Ishikawa (cell line): ENCODE data around the gene HRNR.

ENCODE experiments used
- CEBPB ChIP-seq: IDR thresholded peaks from 2 replicates; pipeline ENCODE4 v1.6.1; 2012
- CREB1 ChIP-seq: IDR thresholded peaks from 2 replicates; pipeline ENCODE4 v1.6.1; 2012; ENCODE audit warnings: low read depth
- EGR1 ChIP-seq: IDR thresholded peaks from 2 replicates; pipeline ENCODE4 v1.6.1; 2012
- EP300 ChIP-seq: IDR thresholded peaks from 2 replicates; pipeline ENCODE4 v1.6.1; 2012; ENCODE audit warnings: borderline replicate concordance
- FOXM1 ChIP-seq: IDR thresholded peaks from 2 replicates; pipeline ENCODE4 v1.6.1; 2012; ENCODE audit warnings: low read depth, borderline replicate concordance
- MAX ChIP-seq: IDR thresholded peaks from 2 replicates; pipeline ENCODE4 v1.6.1; 2012
- NFIC ChIP-seq: IDR thresholded peaks from 2 replicates; pipeline ENCODE4 v1.6.1; 2012
- RAD21 ChIP-seq: IDR thresholded peaks from 2 replicates; pipeline ENCODE4 v1.6.1; 2012; ENCODE audit warnings: low read depth
- REST ChIP-seq: IDR thresholded peaks from 2 replicates; pipeline ENCODE4 v1.6.1; 2012; ENCODE audit warnings: low read depth, mild to moderate bottlenecking
- TAF1 ChIP-seq: IDR thresholded peaks from 2 replicates; pipeline ENCODE4 v1.6.1; 2012; ENCODE audit warnings: low read depth, mild to moderate bottlenecking
- TCF12 ChIP-seq: IDR thresholded peaks from 2 replicates; pipeline ENCODE4 v1.6.1; 2012; ENCODE audit warnings: low read depth
- TEAD4 ChIP-seq: IDR thresholded peaks from 2 replicates; pipeline ENCODE4 v1.6.1; 2012
- USF1 ChIP-seq: IDR thresholded peaks from 2 replicates; pipeline ENCODE4 v1.6.1; 2012
- YY1 ChIP-seq: IDR thresholded peaks from 2 replicates; pipeline ENCODE4 v1.6.1; 2012; ENCODE audit warnings: low read depth
- ZBTB7A ChIP-seq: IDR thresholded peaks from 2 replicates; pipeline ENCODE4 v1.6.1; 2012; ENCODE audit warnings: low read depth

HRNR gene

GRCh38 chr1:152165286-152166077 lies 58.5 kb downstream of the HRNR start:
- TF ChIP-seq YY1 (no peak), RAD21 (no peak), REST (no peak), NFIC (no peak), USF1 (no peak), TCF12 (no peak), TEAD4 (no peak), CREB1 (no peak), TAF1 (no peak), CEBPB (no peak), FOXM1 (no peak), MAX (no peak), EGR1 (no peak)

- TF ChIP-seq FOXM1 (no peak), CREB1 (no peak), TCF12 (no peak), EP300 (no peak), NFIC (no peak), REST (no peak), RAD21 (no peak), ZBTB7A (no peak)
Observed at GRCh38 chr1:152164517-152165136, 59.4 kb downstream of the HRNR start.

GRCh38 chr1:152162792-152163463 lies 61.1 kb downstream of the HRNR start:
- no peak for TF ChIP-seq EGR1
- TF ChIP-seq MAX: no peak
